Mesothelial cell of epicardium (in vitro differentiated cells): ENCODE data around the gene RHBG. TPM values are rescaled to one million over a fixed set of nuclear protein-coding genes. Genes with fewer than 3 reads are reported as not detected.
A peak's percentile ranks its signal among the peaks of the same experiment; 100 is the strongest.

ENCODE experiments used
- DNase-seq, 2 experiments: peaks; one replicate each; pipeline ENCODE4 v3.0.0; 2021; ENCODE audit warnings: low spot score in 2 of 2; ENCODE audit not compliant: unreplicated experiment in 2 of 2
- H3K27ac Mint-ChIP-seq: 2 replicates; pipeline ENCODE4 v1.8.0; 2021; ENCODE audit warnings: mixed read lengths
- H3K27me3 Mint-ChIP-seq: 2 replicates; pipeline ENCODE4 v1.8.0; 2021; ENCODE audit warnings: low read depth, mixed read lengths
- H3K36me3 Mint-ChIP-seq: 2 replicates; pipeline ENCODE4 v1.8.0; 2021; ENCODE audit warnings: mixed read lengths
- H3K4me1 Mint-ChIP-seq: 2 replicates; pipeline ENCODE4 v1.8.0; 2021; ENCODE audit warnings: mixed read lengths
- H3K4me3 Mint-ChIP-seq: 2 replicates; pipeline ENCODE4 v1.8.0; 2021; ENCODE audit warnings: mild to moderate bottlenecking, moderate library complexity, mixed read lengths
- H3K9me3 Mint-ChIP-seq: 2 replicates; pipeline ENCODE4 v1.8.0; 2021; ENCODE audit warnings: mixed read lengths
- CTCF ChIP-seq: fragments of 200-600 bp; sonication (generic); IDR thresholded peaks from one replicate; pipeline ENCODE4 v1.5.0; 2021; ENCODE audit warnings: antibody characterized with exemption; ENCODE audit not compliant: unreplicated experiment
- total RNA-seq: library from RNA; stranded (reverse); gene quantifications from 3 replicates; pipeline ENCODE4 v1.2.1, GENCODE V29; 2021

The RHBG gene
- total RNA-seq, 1 donor from 2014 or later = 0.92 TPM

- TF ChIP-seq CTCF = no peak
- H3K27ac Mint-ChIP-seq = no peak overlapping the region
- H3K4me1 Mint-ChIP-seq = peaks cover 14% of the 10 kb centered on the region
- H3K4me3 Mint-ChIP-seq = peak overlapping the region; percentile 28
- H3K27me3 Mint-ChIP-seq = peaks cover 95% of the 10 kb centered on the region
- H3K36me3 Mint-ChIP-seq = no peaks in the 10 kb centered on the region
- H3K9me3 Mint-ChIP-seq = no peaks in the 10 kb centered on the region
- DNase-seq = no peak
Observed at GRCh38 chr1:156419854-156420204, 50.8 kb downstream of the RHBG start.

- Mint-ChIP-seq H3K27ac (no peak overlapping the region), H3K27me3 (peaks cover 98% of the 10 kb centered on the region), H3K9me3 (no peaks in the 10 kb centered on the region), H3K36me3 (no peaks in the 10 kb centered on the region), H3K4me1 (peaks cover 14% of the 10 kb centered on the region), H3K4me3 (peak overlapping the region; percentile 34)
- no peak for TF ChIP-seq CTCF
- DNase-seq = no peak
Observed at GRCh38 chr1:156420205-156421061, 51.4 kb downstream of the RHBG start.

- DNase-seq = peak; percentile 55 to 73
- Mint-ChIP-seq H3K36me3 (no peaks in the 10 kb centered on the region), H3K4me1 (peaks cover 14% of the 10 kb centered on the region), H3K27me3 (peaks cover 98% of the 10 kb centered on the region), H3K9me3 (no peaks in the 10 kb centered on the region), H3K4me3 (peak overlapping the region; percentile 44), H3K27ac (no peak overlapping the region)
- TF ChIP-seq CTCF = no peak
Observed at GRCh38 chr1:156421062-156421938, 52.3 kb downstream of the RHBG start.

GRCh38 chr1:156421939-156422601, 53.1 kb downstream of the RHBG start:
- Mint-ChIP-seq H3K36me3 (no peaks in the 10 kb centered on the region), H3K9me3 (no peaks in the 10 kb centered on the region), H3K27ac (no peak overlapping the region), H3K27me3 (peaks cover 98% of the 10 kb centered on the region), H3K4me3 (peak overlapping the region; percentile 44), H3K4me1 (peaks cover 14% of the 10 kb centered on the region)
- no peak for TF ChIP-seq CTCF
- DNase-seq = no peak

GRCh38 chr1:156422602-156423091, 53.6 kb downstream of the RHBG start:
- no peak overlapping the region for H3K4me3 Mint-ChIP-seq
- no peak for TF ChIP-seq CTCF
- H3K9me3 Mint-ChIP-seq = no peaks in the 10 kb centered on the region
- DNase-seq = no peak
- H3K27me3 Mint-ChIP-seq = peaks cover 98% of the 10 kb centered on the region
- H3K36me3 Mint-ChIP-seq = no peaks in the 10 kb centered on the region
- peaks cover 14% of the 10 kb centered on the region for H3K4me1 Mint-ChIP-seq
- no peak overlapping the region for H3K27ac Mint-ChIP-seq
